IPS-18a (cell line): ENCODE data around the gene NXPH1.

Experiments used
- H3K27ac ChIP-seq: one replicate; pipeline ENCODE4 v1.5.1; 2013; ENCODE audit warnings: low read length
- H3K27me3 ChIP-seq: one replicate; pipeline ENCODE4 v1.6.1; 2013; ENCODE audit warnings: mild to moderate bottlenecking, low read length; ENCODE audit not compliant: control insufficient read depth, insufficient read depth
- H3K36me3 ChIP-seq: one replicate; pipeline ENCODE4 v1.6.1; 2013; ENCODE audit warnings: low read depth, low read length; ENCODE audit not compliant: control insufficient read depth
- H3K4me1 ChIP-seq: one replicate; pipeline ENCODE4 v1.6.1; 2013; ENCODE audit warnings: low read depth, low read length; ENCODE audit not compliant: control insufficient read depth
- H3K4me3 ChIP-seq: one replicate; pipeline ENCODE4 v1.5.1; 2013; ENCODE audit warnings: low read length
- H3K9ac ChIP-seq: one replicate; pipeline ENCODE4 v1.6.1; 2013; ENCODE audit warnings: mild to moderate bottlenecking, low read length, moderate library complexity
- H3K9me3 ChIP-seq: one replicate; pipeline ENCODE4 v1.6.1; 2013; ENCODE audit warnings: low read depth, low read length; ENCODE audit not compliant: control insufficient read depth

NXPH1 gene

GRCh38 chr7:8440670-8441069 lies 7.3 kb downstream of the NXPH1 start:
- no peaks in the 10 kb centered on the region for H3K9me3 ChIP-seq
- H3K4me1 ChIP-seq, result peaks cover 30% of the 10 kb centered on the region
- no peaks in the 10 kb centered on the region for H3K36me3 ChIP-seq
- H3K9ac ChIP-seq, result no peak overlapping the region
- no peak overlapping the region for H3K27ac ChIP-seq
- peak overlapping the region; percentile 56 for H3K4me3 ChIP-seq
- peaks cover 93% of the 10 kb centered on the region for H3K27me3 ChIP-seq

- Histone ChIP-seq H3K4me1 (peaks cover 28% of the 10 kb centered on the region), H3K9me3 (no peaks in the 10 kb centered on the region), H3K4me3 (peak overlapping the region; percentile 56), H3K36me3 (no peaks in the 10 kb centered on the region), H3K9ac (no peak overlapping the region), H3K27me3 (peaks cover 90% of the 10 kb centered on the region), H3K27ac (no peak overlapping the region)
Observed at GRCh38 chr7:8441106-8441965, 7.9 kb downstream of the NXPH1 start.

- peaks cover 28% of the 10 kb centered on the region for H3K4me1 ChIP-seq
- no peaks in the 10 kb centered on the region for H3K9me3 ChIP-seq
- no peak overlapping the region for H3K27ac ChIP-seq
- H3K4me3 ChIP-seq, result peak overlapping the region; percentile 56
- no peak overlapping the region for H3K9ac ChIP-seq
- peaks cover 81% of the 10 kb centered on the region for H3K27me3 ChIP-seq
- no peaks in the 10 kb centered on the region for H3K36me3 ChIP-seq
Observed at GRCh38 chr7:8442051-8442813, 8.8 kb downstream of the NXPH1 start.

DNA sequence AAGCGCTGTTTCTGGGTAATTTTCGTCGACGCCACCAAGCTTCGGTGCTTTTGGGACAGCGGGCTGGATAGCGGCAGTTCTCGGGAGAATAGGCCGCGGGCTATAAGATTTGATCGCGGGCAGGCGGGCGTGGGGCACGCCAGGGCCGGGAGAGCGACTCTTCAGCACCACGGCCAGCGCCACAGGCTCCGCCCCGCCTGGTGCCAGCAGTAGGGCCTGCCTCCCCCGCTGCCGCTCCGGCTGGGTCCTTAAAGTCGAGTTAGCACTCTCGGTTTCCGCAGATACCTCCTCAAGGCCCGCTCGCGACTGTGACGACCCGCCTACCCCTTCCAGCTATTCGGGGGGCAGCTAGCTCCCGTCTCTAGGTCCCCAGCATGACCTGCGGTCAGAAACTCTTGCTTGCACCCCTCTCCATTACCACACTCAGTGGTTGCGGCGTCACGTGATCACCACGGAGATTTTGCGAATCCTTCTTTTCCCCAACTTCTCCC lies 9.4 kb downstream of the NXPH1 start:
- peaks cover 23% of the 10 kb centered on the region for H3K4me1 ChIP-seq
- H3K27ac ChIP-seq, result no peak overlapping the region
- no peak overlapping the region for H3K9ac ChIP-seq
- H3K36me3 ChIP-seq, result no peaks in the 10 kb centered on the region
- H3K27me3 ChIP-seq, result peaks cover 74% of the 10 kb centered on the region
- peak overlapping the region; percentile 56 for H3K4me3 ChIP-seq
- no peaks in the 10 kb centered on the region for H3K9me3 ChIP-seq

DNA sequence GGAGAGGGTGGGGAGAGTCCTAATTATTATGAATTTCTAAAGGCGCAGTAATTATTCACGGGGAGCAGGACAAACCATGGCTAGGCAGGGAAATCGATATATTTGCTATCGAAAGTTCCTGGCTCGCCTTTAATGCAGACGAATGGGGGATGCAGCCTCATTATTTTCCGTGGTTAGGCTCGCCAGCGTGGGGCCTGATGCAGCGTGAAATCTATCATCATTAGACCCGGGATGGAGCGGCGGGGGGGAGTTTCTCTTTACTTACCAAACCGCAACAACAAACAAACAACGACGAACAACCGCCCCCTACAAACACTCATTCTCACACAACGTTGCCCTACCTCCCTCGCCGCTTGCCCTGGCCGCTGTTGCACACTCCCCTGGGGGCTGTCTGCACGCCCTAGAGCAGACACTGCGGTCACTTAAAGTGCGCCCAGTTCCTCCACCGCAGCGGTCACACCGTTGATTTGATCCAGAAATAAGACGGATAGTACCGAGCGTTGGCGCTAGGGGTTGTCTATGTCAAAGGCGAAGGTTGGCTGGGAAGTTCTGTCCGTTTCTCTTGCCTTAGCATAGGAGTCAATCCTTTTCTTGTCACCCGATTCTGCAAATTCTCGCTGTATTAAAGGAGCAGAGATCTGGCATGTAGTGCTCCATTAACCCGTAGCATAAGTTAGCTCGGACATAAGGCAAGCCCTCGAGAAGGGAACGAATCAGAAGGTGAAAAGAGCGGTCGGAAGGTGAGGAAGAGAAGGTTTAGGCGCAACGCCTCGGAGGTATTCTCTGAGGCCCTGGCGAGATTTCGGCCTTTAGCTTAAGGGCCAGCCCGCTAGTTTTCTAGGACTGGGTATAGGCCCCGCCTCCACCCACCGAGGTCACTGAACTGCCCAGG lies 10.4 kb downstream of the NXPH1 start:
- H3K9ac ChIP-seq, result no peak overlapping the region
- no peak overlapping the region for H3K27ac ChIP-seq
- H3K4me3 ChIP-seq, result peak overlapping the region; percentile 56
- H3K27me3 ChIP-seq, result peaks cover 65% of the 10 kb centered on the region
- peaks cover 22% of the 10 kb centered on the region for H3K4me1 ChIP-seq
- no peaks in the 10 kb centered on the region for H3K36me3 ChIP-seq
- no peaks in the 10 kb centered on the region for H3K9me3 ChIP-seq

GRCh38 chr7:8444468-8444769 lies 11.0 kb downstream of the NXPH1 start:
- Histone ChIP-seq H3K27me3 (peaks cover 59% of the 10 kb centered on the region), H3K4me3 (peak overlapping the region; percentile 56)

GRCh38 chr7:8453535-8453934 lies 20.1 kb downstream of the NXPH1 start:
- no peaks in the 10 kb centered on the region for H3K36me3 ChIP-seq
- no peaks in the 10 kb centered on the region for H3K9me3 ChIP-seq
- no peaks in the 10 kb centered on the region for H3K4me1 ChIP-seq
- H3K4me3 ChIP-seq, result no peak overlapping the region
- no peaks in the 10 kb centered on the region for H3K27me3 ChIP-seq
- H3K9ac ChIP-seq, result no peak overlapping the region
- no peak overlapping the region for H3K27ac ChIP-seq

More at GRCh38 chr7:8444468-8444769, 11.0 kb downstream of the NXPH1 start:
- no peaks in the 10 kb centered on the region for H3K36me3 ChIP-seq
- H3K9ac ChIP-seq, result no peak overlapping the region
- H3K9me3 ChIP-seq, result no peaks in the 10 kb centered on the region
- H3K4me1 ChIP-seq, result peaks cover 22% of the 10 kb centered on the region
- H3K27ac ChIP-seq, result no peak overlapping the region

DNA sequence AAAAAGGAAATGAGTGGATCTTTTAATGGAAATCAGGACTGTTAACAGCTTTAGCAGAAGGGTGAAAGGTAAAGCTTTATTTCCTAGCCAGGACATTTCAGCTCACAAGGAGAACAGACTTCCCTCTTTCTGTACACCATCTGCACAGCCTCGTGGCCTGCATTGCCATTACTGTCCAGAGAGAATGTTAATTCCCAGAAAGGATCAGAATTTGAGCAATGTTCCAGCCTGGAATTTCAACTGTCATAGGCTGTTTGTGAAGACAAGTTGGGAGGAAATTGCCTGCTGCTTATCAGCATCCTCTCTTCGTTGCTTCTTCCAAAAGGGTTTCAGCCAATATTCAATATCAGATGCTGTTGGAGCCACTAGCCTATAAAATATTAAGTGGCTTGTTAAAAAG lies 22.0 kb downstream of the NXPH1 start:
- Histone ChIP-seq H3K9me3 (no peaks in the 10 kb centered on the region), H3K27ac (no peak overlapping the region), H3K9ac (no peak overlapping the region), H3K36me3 (no peaks in the 10 kb centered on the region), H3K27me3 (no peaks in the 10 kb centered on the region), H3K4me3 (no peak overlapping the region), H3K4me1 (no peaks in the 10 kb centered on the region)

DNA sequence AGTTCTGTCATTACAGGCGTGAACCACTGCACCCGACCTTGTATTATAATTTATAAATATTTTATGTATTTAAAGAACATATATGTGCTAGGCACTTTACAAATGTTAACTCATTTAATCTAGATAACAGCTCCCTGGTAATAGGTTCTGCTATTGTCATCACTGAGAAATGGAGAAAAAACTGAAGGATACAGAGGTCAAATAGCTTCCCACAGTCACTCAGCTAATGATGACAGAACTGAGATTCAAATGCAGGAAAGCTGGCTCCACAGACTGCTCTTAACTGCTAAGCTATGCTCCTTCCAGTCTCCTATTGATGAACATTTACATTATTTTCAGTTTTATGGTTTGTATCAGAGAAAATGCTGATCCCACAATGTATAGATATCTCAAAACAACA lies 28.9 kb downstream of the NXPH1 start:
- no peaks in the 10 kb centered on the region for H3K9me3 ChIP-seq

DNA sequence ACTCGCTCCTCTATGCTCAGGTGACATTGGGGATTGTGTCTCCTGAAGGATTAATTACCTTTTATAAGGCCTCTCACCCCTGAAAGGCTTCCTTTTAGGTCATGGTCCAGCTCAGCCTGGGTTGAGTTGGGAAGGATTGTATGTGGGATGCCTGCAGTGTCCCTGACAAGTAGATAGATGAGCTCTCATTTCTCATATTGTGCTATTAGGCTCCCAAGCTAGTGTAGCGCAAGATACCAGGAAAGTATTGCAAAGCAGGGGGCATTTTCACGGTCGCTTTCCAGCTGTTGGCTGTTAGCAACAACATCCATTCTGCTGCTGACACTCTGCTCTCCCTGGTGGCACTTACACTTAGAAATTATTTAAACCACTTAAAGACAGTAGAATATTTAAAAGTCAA lies 31.9 kb downstream of the NXPH1 start:
- no peaks in the 10 kb centered on the region for H3K36me3 ChIP-seq
- no peaks in the 10 kb centered on the region for H3K4me1 ChIP-seq
- no peak overlapping the region for H3K9ac ChIP-seq
- no peaks in the 10 kb centered on the region for H3K9me3 ChIP-seq
- no peaks in the 10 kb centered on the region for H3K27me3 ChIP-seq
- no peak overlapping the region for H3K27ac ChIP-seq
- H3K4me3 ChIP-seq, result no peak overlapping the region

More for the DNA sequence above, 28.9 kb downstream of the NXPH1 start:
- Histone ChIP-seq H3K4me1 (no peaks in the 10 kb centered on the region), H3K9ac (no peak overlapping the region), H3K36me3 (no peaks in the 10 kb centered on the region), H3K4me3 (no peak overlapping the region), H3K27me3 (no peaks in the 10 kb centered on the region), H3K27ac (no peak overlapping the region)

DNA sequence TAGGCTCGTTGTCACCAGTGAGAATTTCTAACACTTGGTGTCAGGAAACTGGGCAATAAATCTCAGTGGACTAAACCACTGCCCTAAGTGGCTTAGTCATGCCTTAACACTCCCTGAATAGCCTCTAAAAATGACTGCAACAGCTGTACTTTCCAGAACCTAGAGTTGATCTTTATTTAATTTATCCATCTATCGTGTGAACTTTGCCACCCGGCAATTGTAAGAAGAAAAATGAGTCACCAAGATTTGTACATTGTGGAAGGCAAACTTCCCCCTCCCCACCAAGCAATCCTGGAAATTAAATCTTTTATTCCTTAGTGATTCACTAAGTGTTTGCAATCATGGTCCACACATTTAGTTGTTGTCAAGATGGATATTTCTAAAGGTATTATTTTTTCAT lies 47.1 kb downstream of the NXPH1 start:
- Histone ChIP-seq H3K4me3 (no peak overlapping the region), H3K9me3 (no peaks in the 10 kb centered on the region), H3K36me3 (no peaks in the 10 kb centered on the region), H3K27ac (no peak overlapping the region), H3K27me3 (no peaks in the 10 kb centered on the region), H3K4me1 (no peaks in the 10 kb centered on the region), H3K9ac (no peak overlapping the region)
